Erythroblast (primary cell): ENCODE data around the gene SNED1.

ENCODE experiments used
- GATA1 ChIP-seq: IDR thresholded peaks from 2 replicates; pipeline ENCODE4 v1.6.1; 2011; ENCODE audit warnings: low read depth, mild to moderate bottlenecking, control low read depth, low read length, moderate library complexity
- POLR2A ChIP-seq: IDR thresholded peaks from 2 replicates; pipeline ENCODE4 v1.6.1; 2011; ENCODE audit warnings: mild to moderate bottlenecking, low read length

DNA sequence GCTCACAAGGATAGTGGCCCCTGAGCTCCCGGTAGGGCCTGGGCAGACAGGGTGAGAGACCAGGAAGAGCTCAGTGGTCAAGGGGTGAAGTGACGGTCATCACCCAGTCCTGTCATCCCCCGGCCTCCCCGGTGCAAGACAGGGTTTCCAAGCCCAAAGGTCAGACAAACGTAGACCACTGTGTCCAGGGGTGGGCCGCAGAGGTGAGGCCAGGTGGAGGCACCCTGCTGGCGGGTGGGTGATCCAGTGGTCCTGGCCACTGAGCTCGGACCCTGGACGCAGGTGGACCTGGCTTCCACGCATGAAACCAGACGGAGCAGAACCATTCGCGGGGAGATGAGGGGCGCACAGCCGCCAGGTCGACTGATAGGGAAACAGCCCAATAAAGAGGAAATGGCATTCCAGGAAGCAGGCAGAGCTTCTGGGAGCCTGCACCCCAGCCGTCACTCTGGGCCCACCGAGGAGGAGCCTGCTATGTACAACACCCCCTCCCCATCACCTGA, 14.4 kb upstream of the SNED1 start:
- TF ChIP-seq POLR2A (no peak), GATA1 (no peak)
